Measurements from ENCODE around the gene SLC22A25.

The SLC22A25 gene

DNA sequence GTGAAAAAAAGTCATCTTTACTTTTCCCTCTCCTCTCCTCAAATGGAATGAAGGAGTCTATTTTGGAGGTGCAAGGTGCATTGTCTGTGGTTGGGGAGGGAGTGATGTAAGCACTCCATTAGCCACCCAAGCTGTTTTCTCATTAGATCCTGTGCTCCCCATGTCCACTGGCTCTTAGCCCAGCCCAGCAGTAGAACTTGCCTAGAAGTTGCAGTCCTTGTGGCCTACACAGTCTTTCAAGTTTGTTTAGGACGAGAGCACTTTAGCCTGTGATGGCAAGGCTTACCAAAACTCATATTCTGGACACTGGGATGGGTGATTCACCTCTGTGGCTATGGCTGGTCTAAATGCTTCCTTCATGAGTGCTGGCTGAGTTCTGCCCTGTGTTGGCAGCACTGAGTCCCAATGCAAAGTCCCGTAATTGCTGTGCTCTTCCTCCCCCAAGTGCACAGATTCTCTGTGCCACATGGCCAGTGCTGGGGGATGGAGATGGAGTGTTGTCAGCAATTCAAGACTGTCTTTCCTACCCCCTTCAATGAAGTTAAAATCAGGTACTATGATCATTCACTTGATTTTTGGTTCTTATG lies 15.8 kb downstream of the SLC22A25 start:
- no peak for DNase-seq

DNA sequence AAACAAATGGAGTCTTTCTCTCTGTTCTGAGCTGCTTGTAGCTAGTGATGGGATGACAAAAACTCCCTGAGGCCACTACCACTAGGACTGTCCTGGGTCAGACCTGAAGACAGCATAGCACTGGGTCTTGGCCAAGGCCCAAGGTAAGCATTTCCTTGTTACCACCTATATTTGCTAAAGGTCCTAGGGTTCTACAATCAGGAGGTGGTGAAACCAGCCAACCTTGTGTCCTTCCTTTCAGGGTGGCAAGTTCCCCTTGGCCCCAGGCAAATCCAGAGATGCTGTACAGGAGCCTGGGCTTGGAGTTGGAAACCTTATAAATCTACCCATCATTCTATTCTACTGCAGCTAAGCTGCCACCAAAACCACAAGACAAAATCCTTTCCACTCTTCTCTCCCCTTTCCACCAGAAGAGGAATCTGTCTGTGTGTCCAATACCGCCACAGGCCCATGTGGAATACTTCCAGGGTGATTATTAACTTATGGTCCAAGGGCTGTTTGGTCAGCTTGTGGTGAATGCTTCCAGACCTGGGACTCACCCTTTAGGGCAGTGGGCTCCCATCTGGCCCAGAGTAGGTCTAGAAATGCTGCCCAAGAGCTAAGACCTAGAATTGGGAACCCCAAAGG lies 16.8 kb downstream of the SLC22A25 start:
- no peak for DNase-seq

DNA sequence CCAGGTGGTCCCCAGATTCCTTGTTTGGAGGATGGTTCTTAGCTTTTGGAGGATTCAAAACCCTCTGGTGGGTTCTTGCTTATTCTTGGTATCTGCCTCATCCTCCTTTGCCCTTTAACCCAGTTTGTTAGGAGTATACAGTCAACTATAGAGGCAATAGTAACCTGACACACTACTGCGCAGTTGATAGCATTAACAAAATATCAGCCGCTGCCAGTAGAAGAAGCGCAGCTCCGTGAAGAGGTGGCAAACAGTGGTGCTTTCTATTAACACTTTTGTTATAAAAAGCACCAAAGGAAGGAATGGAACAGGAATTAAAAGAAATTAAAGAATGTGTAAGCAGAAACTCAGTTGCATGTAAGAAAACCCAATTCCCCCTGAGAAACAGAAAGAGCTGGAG lies 29.3 kb downstream of the SLC22A25 start:
- no peak for DNase-seq

DNA sequence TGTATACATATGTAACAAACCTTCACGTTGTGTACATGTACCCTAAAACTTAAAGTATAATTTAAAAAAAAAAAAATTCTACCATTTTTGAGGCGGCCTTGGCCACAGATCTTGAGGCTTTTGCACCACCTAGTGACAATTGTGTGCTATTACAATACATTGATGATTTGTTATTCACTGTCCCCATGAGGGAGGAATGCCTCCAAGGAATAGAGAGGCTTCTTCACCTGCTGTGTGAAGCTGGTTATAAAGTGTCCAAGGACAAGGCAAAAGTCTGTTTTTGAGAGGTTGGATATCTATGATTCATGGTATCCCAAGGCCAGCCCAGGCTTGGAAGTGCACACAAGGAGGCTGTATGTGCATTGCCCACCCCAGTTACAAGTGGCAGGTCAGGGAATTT lies 30.7 kb downstream of the SLC22A25 start:
- DNase-seq, result peak; percentile 19

DNA sequence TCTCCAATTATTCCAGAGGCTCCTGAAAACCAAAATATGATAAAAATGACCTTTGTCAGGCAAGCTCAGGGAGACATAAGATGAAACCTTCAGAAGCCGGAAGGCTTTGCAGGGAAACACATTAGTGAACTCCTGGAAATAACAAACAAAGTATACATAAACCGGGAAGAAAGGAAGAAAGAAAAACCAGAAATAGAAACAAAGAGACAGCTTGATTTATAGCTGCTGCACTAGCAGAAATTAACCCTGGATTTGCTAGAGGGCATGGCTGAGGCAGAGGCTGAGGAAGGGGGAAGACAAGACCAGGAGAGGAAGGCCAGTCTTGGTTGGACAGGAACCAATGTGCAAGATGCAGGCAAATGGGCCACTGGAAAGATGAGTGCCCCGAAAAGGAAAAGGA lies 33.3 kb downstream of the SLC22A25 start:
- no peak for DNase-seq
